CD14-positive monocyte (primary cell): Measurements from ENCODE around the gene STK11IP. TPM values are rescaled to one million over a fixed set of nuclear protein-coding genes. Genes with fewer than 3 reads are reported as not detected.

Source experiments
- DNase-seq, 3 donors: peaks; one replicate each; pipeline ENCODE4 v3.0.0-alpha.2; 2011 to 2022
- H2AFZ ChIP-seq: 2 replicates; pipeline ENCODE4 v1.6.0; 2012; ENCODE audit warnings: mild to moderate bottlenecking, low read depth, low read length, inconsistent platforms; ENCODE audit not compliant: insufficient read depth, poor library complexity, severe bottlenecking
- H3K27ac ChIP-seq, 2 donors: 1 replicate in 1 of 2; 2 replicates in 1 of 2; pipeline ENCODE4 v1.5.1; 2012 to 2013; ENCODE audit warnings: low read length in 2 of 2, control low read depth in 1 of 2, inconsistent platforms in 1 of 2, low read depth in 1 of 2, mild to moderate bottlenecking in 1 of 2
- H3K27me3 ChIP-seq, 2 donors: one replicate each; pipeline versions ENCODE4 v1.6.0 to v1.6.1; 2011 to 2013; ENCODE audit warnings: low read length in 2 of 2; ENCODE audit not compliant: control insufficient read depth in 2 of 2, insufficient read depth in 2 of 2
- H3K36me3 ChIP-seq, 2 donors: replicated peaks in 1 of 2; 1 replicate in 1 of 2; 2 replicates in 1 of 2; pipeline versions ENCODE4 v1.5.1 to v1.6.1; 2012 to 2013; ENCODE audit warnings: low read length in 2 of 2, control low read depth in 1 of 2, inconsistent platforms in 1 of 2, mild to moderate bottlenecking in 1 of 2; ENCODE audit not compliant: insufficient read depth in 2 of 2, control insufficient read depth in 1 of 2
- H3K4me1 ChIP-seq, 2 donors: 1 replicate in 1 of 2; 2 replicates in 1 of 2; pipeline versions ENCODE4 v1.5.1 to v1.6.1; 2012 to 2013; ENCODE audit warnings: low read length in 2 of 2, control low read depth in 1 of 2, inconsistent platforms in 1 of 2, mild to moderate bottlenecking in 1 of 2, moderate library complexity in 1 of 2; ENCODE audit not compliant: insufficient read depth in 2 of 2, control insufficient read depth in 1 of 2
- H3K4me2 ChIP-seq: replicated peaks from 2 replicates; pipeline ENCODE3; 2012; ENCODE audit warnings: low read length, moderate library complexity, mild to moderate bottlenecking; ENCODE audit not compliant: poor library complexity, severe bottlenecking; ENCODE audit errors: extremely low read depth
- H3K4me3 ChIP-seq, 3 experiments: fragments of 200-600 bp in 1 of 3; sonication (generic) in 1 of 3; replicated peaks in 1 of 3; 1 replicate in 2 of 3; 2 replicates in 1 of 3; pipeline ENCODE4 v1.5.1; 2011 to 2013; ENCODE audit warnings: low read length in 3 of 3, mild to moderate bottlenecking in 3 of 3, control low read depth in 2 of 3, low read depth in 2 of 3, inconsistent platforms in 1 of 3, moderate library complexity in 1 of 3
- H3K79me2 ChIP-seq: 2 replicates; pipeline ENCODE4 v1.6.0; 2012; ENCODE audit warnings: mild to moderate bottlenecking, control low read depth, inconsistent platforms, low read length, moderate library complexity; ENCODE audit not compliant: insufficient read depth
- H3K9ac ChIP-seq: 2 replicates; pipeline ENCODE4 v1.6.0; 2017; ENCODE audit warnings: low read length, mild to moderate bottlenecking; ENCODE audit not compliant: insufficient read depth, poor library complexity, severe bottlenecking
- H3K9me3 ChIP-seq, 2 donors: replicated peaks in 1 of 2; 1 replicate in 1 of 2; 2 replicates in 1 of 2; pipeline versions ENCODE4 v1.5.1 to v1.6.1; 2012 to 2013; ENCODE audit warnings: low read length in 2 of 2, control low read depth in 1 of 2; ENCODE audit not compliant: control insufficient read depth in 1 of 2, insufficient read depth in 1 of 2
- H4K20me1 ChIP-seq: 2 replicates; pipeline ENCODE4 v1.6.0; 2012; ENCODE audit warnings: mild to moderate bottlenecking, low read length, control low read depth, moderate library complexity; ENCODE audit not compliant: insufficient read depth
- H3K27ac Mint-ChIP-seq, 7 donors: one replicate each; pipeline ENCODE4 v1.8.0; 2020; ENCODE audit warnings: mild to moderate bottlenecking in 7 of 7, mixed read lengths in 7 of 7, moderate library complexity in 6 of 7, inconsistent platforms in 2 of 7
- H3K27me3 Mint-ChIP-seq, 3 donors: one replicate each; pipeline ENCODE4 v1.8.0; 2021 to 2022; ENCODE audit warnings: low read depth in 3 of 3, mild to moderate bottlenecking in 3 of 3, mixed read lengths in 3 of 3, moderate library complexity in 3 of 3, inconsistent platforms in 1 of 3
- H3K36me3 Mint-ChIP-seq, 2 donors: one replicate each; pipeline ENCODE4 v1.8.0; 2020; ENCODE audit warnings: mixed read lengths in 2 of 2, inconsistent platforms in 1 of 2, mild to moderate bottlenecking in 1 of 2
- H3K4me1 Mint-ChIP-seq: one replicate; pipeline ENCODE4 v1.8.0; 2020; ENCODE audit warnings: mild to moderate bottlenecking, mixed read lengths
- H3K4me3 Mint-ChIP-seq, 2 donors: one replicate each; pipeline ENCODE4 v1.8.0; 2020; ENCODE audit warnings: mild to moderate bottlenecking in 2 of 2, mixed read lengths in 2 of 2, moderate library complexity in 1 of 2
- H3K9me3 Mint-ChIP-seq, 7 donors: one replicate each; pipeline ENCODE4 v1.8.0; 2020 to 2022; ENCODE audit warnings: mixed read lengths in 7 of 7, mild to moderate bottlenecking in 6 of 7, moderate library complexity in 6 of 7, inconsistent platforms in 2 of 7
- CTCF ChIP-seq: fragments of 200-600 bp; IDR thresholded peaks from one replicate; pipeline ENCODE4 v1.8.0; 2022; ENCODE audit warnings: antibody characterized with exemption, mild to moderate bottlenecking
- whole genome bisulfite sequencing: methylation state at CpG from one replicate; pipeline ENCODE4 v1.1.5; 2013; ENCODE audit warnings: missing lambda C conversion rate; ENCODE audit not compliant: insufficient coverage; 5-methylcytosine and 5-hydroxymethylcytosine counted together
- intact Hi-C, 2 donors: fragments of 100-400 bp; cut with micrococcal nuclease; formaldehyde crosslinking; loops; one replicate each; pipeline versions ENCODE4 v1.15.0 to v1.15.1; 2023
- polyA plus RNA-seq, 3 donors: library from polyadenylated mRNA; depleted of rRNA in 1 of 3; unstranded in 2 of 3; stranded (reverse) in 1 of 3; fragments of 300-500 nt in 2 of 3; fragments of >200 nt in 1 of 3; fragmentation: Illumina TruSeq in 2 of 3; gene quantifications; 1 replicate in 2 of 3; 2 replicates in 1 of 3; pipeline ENCODE4 v1.2.3, GENCODE V29; 2012 to 2021

The STK11IP gene
- polyA plus RNA-seq, 3 donors = 13.0 to 79.1 (median 15.7) TPM

- peaks cover 9% of the 10 kb centered on the region for H3K4me1 Mint-ChIP-seq
- peaks cover 3 to 9% of the 10 kb centered on the region in 2 donors for H3K27me3 ChIP-seq
- H3K27ac ChIP-seq = no peak overlapping the region
- H3K36me3 ChIP-seq = no peaks in the 10 kb centered on the region
- no peaks in the 10 kb centered on the region for H4K20me1 ChIP-seq
- H3K9me3 Mint-ChIP-seq = no peaks in the 10 kb centered on the region
- 93% methylated on average over 5 of the region's 12 CpGs for WGBS
- TF ChIP-seq CTCF = no peak
- H3K9me3 ChIP-seq = no peaks in the 10 kb centered on the region
- H3K9ac ChIP-seq = no peak overlapping the region
- DNase-seq = no peak
- H3K4me1 ChIP-seq = peaks cover 6% of the 10 kb centered on the region in 2 donors
- H3K4me3 ChIP-seq = no peak overlapping the region
- H3K36me3 Mint-ChIP-seq = no peaks in the 10 kb centered on the region
- intact Hi-C loops = no loop called here
- no peaks in the 10 kb centered on the region for H3K79me2 ChIP-seq
- H3K27ac Mint-ChIP-seq = no peak overlapping the region
- peaks cover 13 to 19% (median 15%) of the 10 kb centered on the region in 3 donors for H3K27me3 Mint-ChIP-seq
- H3K4me2 ChIP-seq = no peak overlapping the region
- no peak overlapping the region for H3K4me3 Mint-ChIP-seq
- H2AFZ ChIP-seq = no peak overlapping the region
Observed at GRCh38 chr2:219645631-219646527, 48.2 kb downstream of the STK11IP start.

- no peaks in the 10 kb centered on the region for H3K9me3 ChIP-seq
- H3K9me3 Mint-ChIP-seq = peaks cover 0 to 6% (median 2%) of the 10 kb centered on the region in 7 donors
- H3K9ac ChIP-seq = no peak overlapping the region
- H3K36me3 ChIP-seq = no peaks in the 10 kb centered on the region
- TF ChIP-seq CTCF = no peak
- H3K4me1 Mint-ChIP-seq = no peaks in the 10 kb centered on the region
- H3K36me3 Mint-ChIP-seq = no peaks in the 10 kb centered on the region
- no peak for DNase-seq
- H3K4me3 ChIP-seq = no peak overlapping the region
- H4K20me1 ChIP-seq = no peaks in the 10 kb centered on the region
- WGBS = 100% methylated on average over 1 of the region's 2 CpGs
- H3K27me3 ChIP-seq = peaks cover 5 to 16% of the 10 kb centered on the region in 2 donors
- no peak overlapping the region for H2AFZ ChIP-seq
- H3K4me1 ChIP-seq = no peaks in the 10 kb centered on the region
- intact Hi-C loops = no loop called here
- peaks cover 15 to 28% (median 17%) of the 10 kb centered on the region in 3 donors for H3K27me3 Mint-ChIP-seq
- H3K4me2 ChIP-seq = no peak overlapping the region
- no peak overlapping the region for H3K27ac Mint-ChIP-seq
- no peaks in the 10 kb centered on the region for H3K79me2 ChIP-seq
- H3K27ac ChIP-seq = no peak overlapping the region
- no peak overlapping the region for H3K4me3 Mint-ChIP-seq
Observed at GRCh38 chr2:219648176-219648575, 50.5 kb downstream of the STK11IP start.
